AG10803 (cell line): Measurements from ENCODE around the gene OSBPL2.

ENCODE experiments used
- DNase-seq: peaks from one replicate; pipeline ENCODE4 v3.0.0; 2010; ENCODE audit warnings: low read depth
- H3K4me3 ChIP-seq: 2 replicates; pipeline ENCODE4 v1.5.1; 2011; ENCODE audit warnings: mild to moderate bottlenecking, low read length, control low read depth
- TF ChIP-seq, protein P1 (sequence below): conservative IDR thresholded peaks from 2 replicates; pipeline ENCODE4 v1.5.1; 2011; ENCODE audit warnings: mild to moderate bottlenecking, low read length, control low read depth, inconsistent platforms

Gene OSBPL2

DNA sequence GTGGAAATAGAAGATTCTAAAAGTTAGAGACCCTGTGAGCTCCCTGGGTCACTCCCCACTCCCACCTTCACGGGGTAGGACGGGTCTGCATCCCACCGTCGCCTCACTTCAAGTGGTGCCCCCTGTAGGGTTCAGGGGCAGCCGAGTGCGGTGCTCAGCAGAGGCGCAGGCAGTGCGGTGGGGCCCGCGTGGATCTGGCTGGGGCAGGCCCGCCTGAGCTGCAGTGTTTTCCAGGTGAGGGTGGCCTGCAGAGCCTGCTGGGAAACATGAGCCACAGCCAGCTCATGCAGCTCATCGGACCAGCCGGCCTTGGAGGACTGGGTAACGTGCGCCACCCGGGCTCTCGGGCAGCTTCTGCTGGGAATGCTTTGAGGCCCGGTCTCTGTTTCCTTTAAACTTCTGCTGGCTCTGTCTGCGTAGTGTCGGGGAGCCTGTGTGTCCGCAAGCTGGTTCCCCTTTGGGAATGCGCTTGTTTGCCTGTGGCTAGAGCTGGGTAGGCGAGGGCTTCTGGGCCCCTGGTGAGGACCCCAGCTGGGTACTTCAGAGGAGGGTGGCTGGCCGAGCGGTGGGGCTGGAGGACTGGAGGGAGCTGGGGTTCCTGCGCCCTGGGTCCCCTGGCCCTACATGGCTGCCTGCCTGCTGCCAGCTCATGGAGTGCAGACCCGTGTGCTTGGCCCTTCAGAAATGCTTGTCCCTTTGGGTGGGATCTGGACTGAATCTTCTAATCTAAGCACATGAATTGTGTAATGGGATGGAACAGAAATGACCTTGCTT is 68.3 kb downstream of the OSBPL2 start:
- no peak for DNase-seq
- TF ChIP-seq, protein P1, sequence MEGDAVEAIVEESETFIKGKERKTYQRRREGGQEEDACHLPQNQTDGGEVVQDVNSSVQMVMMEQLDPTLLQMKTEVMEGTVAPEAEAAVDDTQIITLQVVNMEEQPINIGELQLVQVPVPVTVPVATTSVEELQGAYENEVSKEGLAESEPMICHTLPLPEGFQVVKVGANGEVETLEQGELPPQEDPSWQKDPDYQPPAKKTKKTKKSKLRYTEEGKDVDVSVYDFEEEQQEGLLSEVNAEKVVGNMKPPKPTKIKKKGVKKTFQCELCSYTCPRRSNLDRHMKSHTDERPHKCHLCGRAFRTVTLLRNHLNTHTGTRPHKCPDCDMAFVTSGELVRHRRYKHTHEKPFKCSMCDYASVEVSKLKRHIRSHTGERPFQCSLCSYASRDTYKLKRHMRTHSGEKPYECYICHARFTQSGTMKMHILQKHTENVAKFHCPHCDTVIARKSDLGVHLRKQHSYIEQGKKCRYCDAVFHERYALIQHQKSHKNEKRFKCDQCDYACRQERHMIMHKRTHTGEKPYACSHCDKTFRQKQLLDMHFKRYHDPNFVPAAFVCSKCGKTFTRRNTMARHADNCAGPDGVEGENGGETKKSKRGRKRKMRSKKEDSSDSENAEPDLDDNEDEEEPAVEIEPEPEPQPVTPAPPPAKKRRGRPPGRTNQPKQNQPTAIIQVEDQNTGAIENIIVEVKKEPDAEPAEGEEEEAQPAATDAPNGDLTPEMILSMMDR, result no peak
- H3K4me3 ChIP-seq, result no peak overlapping the region

DNA sequence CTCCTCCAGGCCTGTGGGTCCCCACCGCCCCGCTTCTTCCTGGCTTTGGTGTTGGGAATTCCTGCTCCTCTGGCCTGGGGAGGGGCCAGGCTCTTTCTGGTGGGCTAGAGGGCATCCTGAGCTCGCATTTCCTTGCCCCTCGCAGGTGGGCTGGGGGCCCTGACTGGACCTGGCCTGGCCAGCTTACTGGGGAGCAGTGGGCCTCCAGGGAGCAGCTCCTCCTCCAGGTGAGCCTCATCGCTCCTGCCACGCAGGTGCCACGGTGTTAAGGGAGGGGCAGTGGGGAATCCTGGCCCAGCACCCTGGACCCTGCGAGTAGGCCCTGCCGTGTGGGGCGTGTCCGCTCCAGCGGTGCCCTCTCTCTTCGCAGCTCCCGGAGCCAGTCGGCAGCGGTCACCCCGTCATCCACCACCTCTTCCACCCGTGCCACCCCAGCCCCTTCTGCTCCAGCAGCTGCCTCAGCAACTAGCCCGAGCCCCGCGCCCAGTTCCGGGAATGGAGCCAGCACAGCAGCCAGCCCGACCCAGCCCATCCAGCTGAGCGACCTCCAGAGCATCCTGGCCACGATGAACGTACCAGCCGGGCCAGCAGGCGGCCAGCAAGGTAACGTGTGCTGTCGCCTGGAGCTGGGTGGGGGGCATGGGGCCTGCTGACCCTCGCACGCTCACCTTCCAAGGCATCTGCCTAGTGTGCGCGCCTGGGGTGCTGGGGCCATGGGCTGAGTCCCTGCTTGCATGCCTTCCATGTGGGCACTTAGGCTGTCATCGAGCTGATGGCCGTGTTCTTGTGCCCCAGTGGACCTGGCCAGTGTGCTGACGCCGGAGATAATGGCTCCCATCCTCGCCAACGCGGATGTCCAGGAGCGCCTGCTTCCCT is 69.1 kb downstream of the OSBPL2 start:
- TF ChIP-seq, protein P1, result no peak
- no peak for DNase-seq

DNA sequence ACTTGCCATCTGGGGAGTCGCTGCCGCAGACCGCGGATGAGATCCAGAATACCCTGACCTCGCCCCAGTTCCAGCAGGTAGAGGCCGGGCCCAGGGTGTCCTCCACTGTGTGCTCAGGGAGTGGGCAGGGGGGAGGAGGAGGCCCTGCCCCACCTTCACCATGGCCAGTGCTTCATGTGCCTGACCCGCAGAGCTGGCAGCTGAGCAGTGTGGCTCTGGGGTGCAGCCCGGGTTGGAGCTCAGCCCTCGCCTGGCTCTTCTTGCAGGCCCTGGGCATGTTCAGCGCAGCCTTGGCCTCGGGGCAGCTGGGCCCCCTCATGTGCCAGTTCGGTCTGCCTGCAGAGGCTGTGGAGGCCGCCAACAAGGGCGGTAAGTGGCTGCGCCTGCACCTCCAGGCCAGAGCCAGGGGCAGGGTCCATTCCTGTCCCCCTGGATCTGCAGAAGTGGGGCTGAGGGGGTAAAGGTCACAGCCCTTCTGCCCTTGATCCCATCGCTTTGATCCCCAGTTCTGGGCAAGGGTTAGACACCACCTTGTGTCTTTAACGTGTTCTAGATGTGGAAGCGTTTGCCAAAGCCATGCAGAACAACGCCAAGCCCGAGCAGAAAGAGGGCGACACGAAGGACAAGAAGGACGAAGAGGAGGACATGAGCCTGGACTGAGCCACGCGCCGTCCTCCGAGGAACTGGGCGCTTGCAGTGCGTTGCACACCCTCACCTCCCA is 69.9 kb downstream of the OSBPL2 start:
- TF ChIP-seq, protein P1, result no peak
- H3K4me3 ChIP-seq, result no peak overlapping the region
- no peak for DNase-seq

More for the DNA sequence above, 69.1 kb downstream of the OSBPL2 start:
- no peak overlapping the region for H3K4me3 ChIP-seq

DNA sequence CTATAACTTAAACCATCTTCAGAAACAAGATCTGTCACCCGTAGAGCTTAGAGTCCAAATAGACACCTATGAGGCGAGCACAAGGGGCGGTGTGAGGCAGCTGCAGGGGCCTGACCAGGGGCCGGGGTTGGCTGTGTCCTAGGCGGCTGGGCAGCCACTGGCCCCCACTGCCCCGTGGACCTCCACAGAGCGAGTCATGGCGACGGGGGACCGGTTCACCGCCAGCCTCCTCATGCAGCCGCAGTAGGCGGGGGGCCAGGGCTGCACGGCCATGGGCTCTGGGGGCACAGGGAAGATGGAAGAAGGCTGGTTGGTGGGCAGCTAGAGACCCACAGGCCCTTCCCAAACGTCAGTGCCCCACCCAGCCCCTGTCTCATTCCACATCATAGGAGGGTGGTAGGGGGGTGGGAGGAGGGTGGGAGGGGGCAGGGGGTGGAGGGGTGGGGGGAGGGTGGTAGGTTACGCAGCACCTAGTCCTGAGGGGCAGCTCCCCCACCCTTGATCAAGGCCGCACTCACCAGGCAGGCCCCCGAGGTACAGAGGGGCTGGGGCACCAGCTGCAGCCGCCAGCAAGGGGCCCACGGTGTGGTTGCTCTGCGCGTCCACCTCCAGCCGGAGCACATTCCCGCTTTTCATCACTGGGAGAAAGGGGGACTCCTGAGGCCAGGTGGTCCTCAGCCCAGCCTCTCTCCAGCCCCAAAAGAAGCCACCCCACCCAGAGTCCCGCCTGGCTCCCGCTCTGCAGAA is 71.0 kb downstream of the OSBPL2 start:
- no peak for DNase-seq
- TF ChIP-seq, protein P1, result no peak

DNA sequence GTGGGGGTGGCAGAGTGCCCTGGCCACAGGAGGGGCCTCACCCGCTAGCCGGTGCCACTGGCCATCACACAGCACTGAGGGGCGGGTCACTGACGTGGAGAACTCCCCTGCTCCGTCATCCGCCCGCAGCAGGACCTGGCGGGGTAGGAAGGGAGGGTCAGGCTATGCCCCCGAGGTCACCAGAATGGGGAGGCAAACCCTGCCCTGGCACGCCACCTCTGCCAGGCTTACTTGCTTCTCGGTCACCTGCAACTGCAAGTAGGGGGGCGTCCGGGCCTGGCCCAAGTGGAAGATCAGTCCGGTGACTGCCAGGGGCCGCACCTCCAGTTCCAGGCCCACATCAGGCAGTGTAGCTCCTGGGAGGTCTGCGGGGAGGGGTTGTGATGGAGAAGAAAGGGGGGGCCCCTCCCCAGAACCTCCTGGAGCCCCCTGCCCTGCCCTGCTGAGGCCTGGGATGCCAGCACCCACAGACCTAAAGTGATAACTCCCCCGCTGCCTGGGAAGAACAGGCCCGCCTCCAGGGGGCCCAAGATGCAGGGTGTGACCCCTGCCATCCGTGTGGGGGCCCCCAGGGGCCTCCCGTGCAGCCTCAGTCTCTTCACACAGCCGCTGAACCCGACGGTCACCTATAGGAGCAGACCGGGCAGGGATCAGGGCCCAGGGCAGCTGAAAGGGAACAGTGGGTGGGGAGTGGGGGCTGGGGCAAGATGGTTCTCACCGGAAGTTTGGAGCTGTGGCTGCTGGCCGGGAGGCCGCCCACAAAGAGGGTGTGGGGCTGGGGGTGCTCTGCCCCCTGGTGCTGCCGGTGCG is 71.8 kb downstream of the OSBPL2 start:
- TF ChIP-seq, protein P1, result no peak
- no peak overlapping the region for H3K4me3 ChIP-seq
- no peak for DNase-seq

More for the DNA sequence above, 71.0 kb downstream of the OSBPL2 start:
- no peak overlapping the region for H3K4me3 ChIP-seq

DNA sequence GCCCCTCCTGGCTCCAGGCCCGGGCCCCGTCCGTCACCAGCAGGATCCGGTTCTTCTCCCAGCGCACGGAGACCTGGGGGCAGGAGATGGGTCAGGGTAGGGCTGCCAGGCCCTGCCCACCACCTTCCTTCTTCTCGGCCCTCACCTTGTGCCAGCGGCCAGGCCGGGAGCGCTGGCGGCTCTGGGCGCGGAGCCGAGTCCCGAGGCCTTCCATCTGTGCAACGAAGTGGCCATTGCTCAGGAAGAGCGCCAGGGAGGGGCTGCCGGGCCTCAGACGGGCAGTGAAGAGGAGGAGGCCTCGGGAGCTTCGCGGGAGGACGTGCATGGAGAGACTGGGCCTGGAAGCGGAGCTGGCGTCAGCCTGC is 72.4 kb downstream of the OSBPL2 start:
- DNase-seq, result no peak
- no peak overlapping the region for H3K4me3 ChIP-seq
- TF ChIP-seq, protein P1, result no peak
